HG02870 (cell line): ENCODE measurements around the gene TMEM135.
"Not testable (repeated sequence)": the region's sequence is repeated elsewhere in the genome, so short reads cannot be mapped to it uniquely, and the experiment has no call there.

ENCODE experiments used
- ATAC-seq: cut with Tn5 transposase; IDR thresholded peaks from one replicate; pipeline ENCODE4 v1.9.1; 2021; ENCODE audit warnings: mild to moderate bottlenecking, moderate library complexity; ENCODE audit not compliant: unreplicated experiment

TMEM135 gene

GRCh38 chr11:87139475-87139874 is 101.7 kb downstream of the TMEM135 start:
- no peak for ATAC-seq

- ATAC-seq = no peak
Observed at GRCh38 chr11:87141322-87141721, 103.6 kb downstream of the TMEM135 start.

DNA sequence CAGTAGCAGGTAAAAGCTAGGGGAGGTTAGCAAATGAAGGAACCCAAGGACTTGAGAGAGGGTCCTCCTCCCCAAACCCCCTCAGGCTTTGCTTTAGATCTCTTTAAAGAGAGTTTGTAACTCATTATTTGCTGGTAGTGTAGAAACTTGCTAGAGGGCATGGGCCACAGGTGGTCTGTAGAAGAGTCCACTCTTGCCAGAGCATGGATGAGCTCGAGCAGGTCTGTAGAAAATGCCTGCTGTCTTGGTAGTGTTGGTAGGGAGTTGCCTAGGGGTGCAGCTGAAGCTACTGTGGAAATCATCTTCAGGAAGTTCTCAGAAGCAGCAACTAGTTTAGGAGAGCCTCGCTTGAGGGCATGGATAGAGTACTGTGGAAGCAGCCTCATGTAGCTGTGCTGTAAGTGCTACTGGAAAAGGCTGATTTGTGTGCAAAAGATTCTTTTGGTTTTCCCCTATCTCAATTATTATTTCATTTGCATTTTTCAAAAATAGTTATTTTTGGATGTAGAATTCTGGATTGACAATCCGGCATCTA is 104.3 kb downstream of the TMEM135 start:
- no peak for ATAC-seq

DNA sequence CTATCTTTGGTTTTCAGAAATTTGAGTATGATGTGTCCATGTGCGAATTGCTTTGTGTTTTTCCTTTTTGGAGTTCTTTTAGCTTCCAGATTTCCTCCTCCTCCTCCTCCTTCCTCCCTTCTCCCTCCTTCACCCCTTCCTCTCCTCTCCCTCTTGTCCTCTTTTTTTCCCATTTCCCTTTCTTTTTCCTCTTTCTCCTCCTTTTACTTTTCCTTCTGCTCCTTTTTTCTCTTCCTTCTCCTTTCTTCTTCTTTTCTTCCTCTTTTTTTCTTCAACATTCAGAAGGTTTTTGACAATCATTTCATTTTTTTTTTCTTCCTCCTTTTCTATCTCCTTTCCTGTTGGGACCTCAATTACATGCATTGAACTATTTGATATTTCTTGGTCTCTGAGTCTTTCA is 104.9 kb downstream of the TMEM135 start:
- ATAC-seq = no peak

DNA sequence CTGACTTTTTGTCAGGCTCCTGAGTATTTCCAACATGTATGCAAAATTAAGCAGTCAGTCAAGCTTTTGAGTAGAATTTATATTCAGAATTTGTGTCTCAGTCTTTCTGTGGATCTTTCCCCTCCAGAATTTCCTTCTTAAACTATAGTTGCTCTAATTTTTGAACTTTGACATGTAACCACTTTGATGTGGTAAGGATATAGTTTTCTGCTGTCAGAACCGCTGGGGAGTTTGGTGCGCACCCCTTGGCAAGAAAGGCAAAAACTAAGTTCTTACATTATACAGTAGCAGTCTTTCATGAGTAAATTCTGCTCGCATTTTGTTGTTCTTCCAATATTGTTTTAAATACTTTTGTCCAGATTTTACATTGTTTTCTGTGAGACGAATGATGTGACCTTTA is 105.9 kb downstream of the TMEM135 start:
- ATAC-seq = no peak

- ATAC-seq = no peak
Observed at GRCh38 chr11:87144252-87144651, 106.5 kb downstream of the TMEM135 start.

- ATAC-seq = no peak
Observed at GRCh38 chr11:87148749-87149148, 111.0 kb downstream of the TMEM135 start.

DNA sequence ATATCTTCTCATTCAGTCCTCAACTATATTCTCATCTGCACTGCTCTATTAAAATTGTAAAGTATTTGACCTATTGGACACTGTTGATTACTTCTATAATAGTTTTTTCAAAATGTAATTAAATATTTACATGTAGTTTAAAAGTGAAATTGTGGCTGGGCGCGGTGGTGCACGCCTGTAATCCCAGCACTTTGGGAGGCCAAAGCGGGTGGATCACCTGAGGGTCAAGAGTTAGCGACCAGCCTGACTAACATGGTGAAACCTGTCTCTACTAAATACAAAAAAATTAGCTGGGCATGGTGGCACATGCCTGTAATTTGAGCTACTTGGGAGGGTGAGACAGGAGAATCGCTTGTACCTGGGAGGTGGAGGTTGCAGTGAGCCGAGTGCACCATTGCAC is 112.0 kb downstream of the TMEM135 start:
- not testable (repeated sequence) for ATAC-seq

DNA sequence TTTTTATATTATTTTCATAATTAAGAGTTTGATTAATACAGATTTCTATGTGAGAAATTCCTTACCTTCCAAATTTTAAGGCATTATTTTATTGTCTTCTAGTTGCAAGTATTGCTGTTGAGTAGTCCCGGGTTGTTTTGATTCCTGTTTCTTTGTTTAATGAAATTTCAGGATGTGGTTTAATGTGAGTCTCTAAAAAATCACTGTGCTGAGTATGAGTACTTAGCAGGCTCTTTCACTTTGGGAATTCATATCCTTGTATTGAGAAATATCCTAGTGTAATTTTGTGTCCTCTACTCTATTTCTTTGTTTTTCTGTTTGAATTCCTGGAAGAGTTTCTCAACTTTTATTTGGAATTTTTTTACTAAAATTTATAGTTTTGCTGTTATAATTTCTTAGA is 113.2 kb downstream of the TMEM135 start:
- ATAC-seq = no peak

DNA sequence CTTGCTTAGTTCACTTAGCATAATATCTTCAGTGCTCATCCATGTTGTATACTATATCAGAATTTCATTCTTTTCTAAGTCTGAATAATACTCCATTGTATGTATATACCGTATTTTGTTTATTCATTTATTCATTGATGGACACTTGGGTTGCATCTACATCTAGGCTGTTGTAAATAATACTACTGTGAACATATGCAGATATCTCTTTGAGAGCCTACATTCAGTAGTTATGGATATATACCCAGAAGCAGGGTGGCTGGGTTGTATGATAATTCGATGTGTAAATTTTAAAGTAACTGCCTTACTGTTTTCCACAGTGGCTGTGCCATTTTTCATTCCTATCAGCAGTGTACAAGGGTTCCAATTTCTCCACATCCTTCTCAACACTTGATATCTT is 116.5 kb downstream of the TMEM135 start:
- no peak for ATAC-seq

DNA sequence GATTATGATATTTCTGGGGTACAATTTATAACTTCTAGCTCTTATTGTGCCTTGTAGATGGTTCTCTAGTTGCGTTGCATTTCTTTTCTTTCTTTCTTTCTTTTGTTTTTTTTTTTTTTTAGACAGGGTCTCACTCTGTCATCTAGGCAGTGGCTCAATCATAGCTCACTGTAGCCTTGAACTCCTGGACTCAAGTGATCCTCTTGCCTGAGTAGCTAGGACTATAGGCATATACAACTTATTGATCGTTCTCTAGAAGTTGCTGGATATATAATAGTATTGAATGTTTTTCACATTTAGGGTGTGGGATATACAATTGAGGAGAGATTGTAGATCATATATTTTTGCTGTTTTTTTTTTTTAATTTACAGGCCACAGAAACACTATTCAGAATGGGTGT is 119.2 kb downstream of the TMEM135 start:
- no peak for ATAC-seq

GRCh38 chr11:87169076-87169475 is 131.3 kb downstream of the TMEM135 start:
- not testable (repeated sequence) for ATAC-seq

DNA sequence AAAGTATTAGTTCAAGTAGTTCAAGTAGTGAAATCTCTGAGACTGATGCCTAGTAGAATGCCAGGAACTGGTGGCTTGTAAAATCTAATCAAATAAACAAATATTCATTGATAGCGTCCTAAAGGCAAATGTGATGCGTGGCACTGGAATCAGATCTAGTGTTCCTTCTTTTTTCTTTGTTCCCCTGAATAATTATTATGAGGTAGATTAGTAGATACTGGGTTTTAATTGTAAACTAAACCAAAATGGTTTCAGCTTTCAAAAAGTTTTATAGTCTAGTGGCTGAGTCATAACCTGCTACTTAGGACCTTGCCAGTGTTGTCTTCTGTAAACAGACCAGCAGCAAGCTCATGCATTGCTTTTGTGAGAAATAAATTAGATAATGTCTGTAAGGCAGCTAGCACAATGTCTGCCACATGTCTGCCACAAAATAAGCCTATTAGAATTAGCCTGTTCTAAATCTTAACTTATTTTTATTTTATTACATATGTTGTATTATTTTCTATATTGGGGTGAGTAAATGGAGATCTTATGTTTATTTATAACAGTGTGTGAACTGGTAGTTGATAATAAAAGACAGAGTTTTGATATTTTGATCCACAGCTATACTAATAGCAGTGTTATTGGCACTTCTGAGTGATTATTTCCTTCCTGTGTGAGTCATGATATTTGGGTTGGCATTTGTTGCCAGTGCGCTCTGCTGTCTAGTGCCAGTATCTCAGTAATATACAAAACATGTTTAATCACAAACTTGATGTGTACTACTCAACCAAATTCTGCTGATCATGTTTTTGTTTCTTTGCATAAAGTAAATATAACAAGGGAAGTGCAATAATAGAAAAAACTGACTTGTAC is 135.7 kb downstream of the TMEM135 start:
- no peak for ATAC-seq

DNA sequence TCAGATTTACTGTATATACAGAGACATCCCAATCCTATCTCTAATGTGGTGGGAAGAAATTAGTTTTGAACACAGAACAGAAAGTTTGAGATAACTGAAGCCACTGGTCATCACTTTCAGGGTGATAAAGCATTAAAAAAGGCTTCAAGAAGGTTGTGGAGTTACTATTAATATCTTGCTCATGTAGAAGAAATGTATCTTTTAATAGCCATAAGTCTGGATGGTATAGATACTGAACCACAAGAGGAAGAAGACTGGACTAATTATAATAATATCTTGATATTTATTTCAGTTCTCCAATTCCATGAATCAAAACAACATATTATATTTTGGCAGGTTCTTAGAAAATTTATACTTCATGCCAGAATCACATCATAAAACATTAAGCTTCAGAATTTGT is 137.1 kb downstream of the TMEM135 start:
- ATAC-seq = no peak

DNA sequence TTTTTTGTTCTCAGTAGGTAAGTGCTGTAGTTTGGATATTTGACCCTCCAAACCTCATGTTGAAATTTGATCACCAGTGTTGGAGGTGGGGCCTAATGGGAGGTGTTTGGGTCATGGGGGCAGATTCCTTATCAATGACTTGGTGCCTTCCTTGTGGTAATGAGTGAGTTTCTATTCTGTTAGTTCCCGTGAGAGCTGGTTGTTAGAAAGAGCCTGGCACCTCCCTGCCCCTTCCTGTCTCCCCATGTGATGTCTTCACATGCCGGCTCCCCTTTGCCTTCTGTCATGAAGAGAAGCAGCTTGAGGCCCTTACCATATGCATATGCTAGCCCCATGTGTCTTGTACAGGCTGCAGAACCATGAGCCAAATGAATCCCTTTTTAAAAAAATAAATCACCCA is 138.3 kb downstream of the TMEM135 start:
- no peak for ATAC-seq

- ATAC-seq = no peak
Observed at GRCh38 chr11:87179621-87180020, 141.9 kb downstream of the TMEM135 start.

DNA sequence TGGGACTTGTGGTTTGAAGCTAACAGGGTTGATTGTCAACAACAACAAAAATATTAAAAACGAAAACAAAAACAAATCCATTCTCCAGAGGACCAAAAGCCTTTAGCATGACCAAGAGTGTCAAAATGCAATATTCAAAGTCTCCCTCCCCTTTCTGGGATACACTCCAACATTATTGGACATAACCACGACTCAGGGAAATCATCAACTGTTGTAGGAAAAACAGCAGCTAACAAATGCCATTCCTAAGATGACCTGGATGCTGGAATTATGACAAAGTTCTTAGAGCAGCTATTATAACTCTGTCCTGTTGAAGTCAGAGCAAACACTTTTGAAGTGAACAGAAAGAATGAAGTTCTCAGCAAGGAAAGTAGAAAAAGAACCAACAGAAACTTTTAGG is 143.0 kb downstream of the TMEM135 start:
- ATAC-seq = no peak

- ATAC-seq = no peak
Observed at GRCh38 chr11:87181143-87181542, 143.4 kb downstream of the TMEM135 start.

- ATAC-seq = no peak
Observed at GRCh38 chr11:87185228-87185627, 147.5 kb downstream of the TMEM135 start.

DNA sequence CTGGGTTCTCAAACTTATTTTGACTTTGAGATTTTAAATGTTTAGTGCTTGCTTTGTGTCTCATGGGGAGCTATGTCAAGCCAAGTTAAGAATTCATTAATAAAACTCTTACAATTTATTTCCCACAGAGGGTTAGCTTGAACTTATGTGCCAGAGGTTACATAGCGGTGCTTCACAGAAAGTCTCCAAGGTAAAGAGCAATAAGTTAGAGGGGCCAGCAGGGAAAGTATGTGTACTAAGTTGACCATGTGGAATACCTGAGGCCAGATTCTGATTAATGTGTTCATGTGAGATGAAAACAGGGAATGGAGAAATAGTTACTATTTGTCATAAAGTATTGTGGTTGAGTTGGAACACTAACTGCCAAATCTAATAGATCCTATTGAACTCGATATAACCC is 149.3 kb downstream of the TMEM135 start:
- no peak for ATAC-seq

DNA sequence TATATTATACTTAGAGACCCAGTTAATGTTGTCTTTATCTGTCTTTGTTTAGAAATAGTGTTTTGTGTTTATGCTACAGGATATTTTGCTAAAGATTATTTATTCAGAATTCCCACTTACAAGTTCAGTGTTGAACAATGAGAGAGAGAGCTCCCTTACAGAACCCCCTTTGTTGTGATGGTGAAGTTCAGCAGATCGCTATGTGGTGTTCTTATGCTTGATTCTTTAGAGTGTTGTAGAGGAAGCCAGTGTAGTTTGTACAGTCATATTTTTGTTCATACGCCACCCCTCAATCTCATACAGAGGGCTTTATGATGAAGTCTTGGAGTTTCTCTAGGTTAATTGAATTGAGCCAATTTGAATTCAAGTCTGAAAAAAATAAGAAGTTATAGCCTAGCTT is 150.2 kb downstream of the TMEM135 start:
- no peak for ATAC-seq

GRCh38 chr11:87188396-87188795 is 150.7 kb downstream of the TMEM135 start:
- not testable (repeated sequence) for ATAC-seq

DNA sequence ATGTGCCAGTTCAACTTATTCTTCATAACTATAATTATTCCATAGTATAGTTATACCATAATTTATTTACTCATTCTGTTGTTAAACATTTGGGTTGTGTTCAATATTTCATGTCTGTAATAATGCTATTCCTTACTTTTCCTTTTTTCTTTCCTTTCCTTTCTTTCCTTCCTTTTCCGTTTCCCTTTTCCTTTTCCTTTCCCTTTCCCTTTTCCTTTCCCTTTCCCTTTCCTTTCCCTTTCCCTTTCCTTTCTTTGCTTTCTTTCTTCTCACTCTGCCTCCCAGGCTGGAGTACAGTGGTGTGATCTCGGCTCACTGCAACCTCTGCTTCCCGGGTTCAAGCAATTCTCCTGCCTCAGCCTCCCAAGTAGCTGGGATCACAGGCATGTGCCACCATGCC is 151.2 kb downstream of the TMEM135 start:
- ATAC-seq = not testable (repeated sequence)
